B cell (primary cell): ENCODE results near the gene LMO1. TPM values are rescaled to one million over a fixed set of nuclear protein-coding genes. Genes with fewer than 3 reads are reported as not detected.

Experiments
- ATAC-seq: fragments of 200-7000 bp; cut with Tn5 transposase; one replicate; pipeline ENCODE4 v1.10.0; 2021; ENCODE audit warnings: low read depth, mild to moderate bottlenecking, moderate number of reproducible peaks, moderate library complexity
- CTCF ChIA-PET: fragments of 350-600 bp; sonication (Branson Sonifier 250); formaldehyde crosslinking; loops from one replicate; lab custom pipeline; 2021; ENCODE audit warnings: antibody characterized with exemption, inconsistent platforms; lab: Charles Lee
- POLR2A ChIA-PET: fragments of 350-600 bp; sonication (Branson Sonifier 250); formaldehyde crosslinking; loops from one replicate; lab custom pipeline; 2021; ENCODE audit warnings: antibody characterized with exemption; lab: Charles Lee
- DNase-seq: peaks from one replicate; pipeline ENCODE4 v3.0.0; 2013
- H2AFZ ChIP-seq: 2 replicates; pipeline ENCODE4 v1.6.1; 2012; ENCODE audit warnings: mild to moderate bottlenecking, low read depth, low read length; ENCODE audit not compliant: insufficient read depth, poor library complexity, severe bottlenecking
- H3K27ac ChIP-seq, 2 donors: 1 replicate in 1 of 2; 2 replicates in 1 of 2; pipeline ENCODE4 v1.5.1; 2012 to 2013; ENCODE audit warnings: low read length in 2 of 2, mild to moderate bottlenecking in 2 of 2, moderate library complexity in 1 of 2
- H3K27me3 ChIP-seq, 4 experiments: fragments of 200-600 bp in 1 of 4; sonication (generic) in 1 of 4; replicated peaks in 1 of 4; 1 replicate in 2 of 4; 2 replicates in 2 of 4; pipeline versions ENCODE4 v1.6.1 to v1.7.0; 2013 to 2016; ENCODE audit warnings: low read length in 3 of 4, mild to moderate bottlenecking in 2 of 4, mixed read lengths in 1 of 4, moderate library complexity in 1 of 4; ENCODE audit not compliant: insufficient read depth in 4 of 4, control insufficient read depth in 3 of 4; ENCODE audit errors: control extremely low read depth in 1 of 4
- H3K36me3 ChIP-seq, 2 experiments: replicated peaks in 1 of 2; 1 replicate in 1 of 2; 2 replicates in 1 of 2; pipeline versions ENCODE4 v1.6.1 to v1.7.1; 2013; ENCODE audit warnings: low read length in 1 of 2; ENCODE audit not compliant: insufficient read depth in 2 of 2, control insufficient read depth in 1 of 2; ENCODE audit errors: control extremely low read depth in 1 of 2, extremely low read depth in 1 of 2
- H3K4me1 ChIP-seq, 2 donors: fragments of 200-600 bp in 1 of 2; sonication (generic) in 1 of 2; 1 replicate in 1 of 2; 2 replicates in 1 of 2; pipeline versions ENCODE4 v1.5.1 to v1.6.1; 2013 to 2017; ENCODE audit warnings: low read length in 2 of 2; ENCODE audit not compliant: control insufficient read depth in 2 of 2, insufficient read depth in 2 of 2
- H3K4me2 ChIP-seq: replicated peaks from 2 replicates; pipeline ENCODE3; 2012; ENCODE audit warnings: mild to moderate bottlenecking, low read depth, low read length; ENCODE audit not compliant: poor library complexity, severe bottlenecking
- H3K4me3 ChIP-seq, 5 experiments: fragments of 200-600 bp in 1 of 5; sonication (generic) in 1 of 5; 1 replicate in 3 of 5; 2 replicates in 2 of 5; pipeline versions ENCODE4 v1.5.1 to v1.7.0; 2011 to 2016; ENCODE audit warnings: low read length in 4 of 5, mild to moderate bottlenecking in 4 of 5, low read depth in 2 of 5, control low read depth in 1 of 5, moderate library complexity in 1 of 5; ENCODE audit not compliant: insufficient read depth in 1 of 5; ENCODE audit errors: control extremely low read depth in 1 of 5, extremely low read depth in 1 of 5
- H3K79me2 ChIP-seq: fragments of 200-600 bp; sonication (generic); one replicate; pipeline ENCODE4 v1.6.0; 2016; ENCODE audit warnings: low read length; ENCODE audit not compliant: control insufficient read depth, insufficient read depth
- H3K9ac ChIP-seq: fragments of 200-600 bp; sonication (generic); 2 replicates; pipeline ENCODE4 v1.6.1; 2017; ENCODE audit warnings: mild to moderate bottlenecking, low read length, moderate library complexity
- H3K9me3 ChIP-seq, 3 donors: one replicate each; pipeline versions ENCODE4 v1.6.1 to v1.7.1; 2013; ENCODE audit warnings: low read length in 2 of 3; ENCODE audit not compliant: control insufficient read depth in 2 of 3, insufficient read depth in 1 of 3; ENCODE audit errors: control extremely low read depth in 1 of 3
- H4K20me1 ChIP-seq: 2 replicates; pipeline ENCODE4 v1.6.0; 2012; ENCODE audit warnings: mild to moderate bottlenecking, low read length; ENCODE audit not compliant: insufficient read depth, control insufficient read depth, poor library complexity, severe bottlenecking
- H3K27ac Mint-ChIP-seq: one replicate; pipeline ENCODE4 v1.8.0; 2021; ENCODE audit warnings: mixed read lengths
- H3K27me3 Mint-ChIP-seq: one replicate; pipeline ENCODE4 v1.8.0; 2021; ENCODE audit warnings: mixed read lengths
- H3K4me1 Mint-ChIP-seq: one replicate; pipeline ENCODE4 v1.8.0; 2021; ENCODE audit warnings: mixed read lengths
- H3K4me3 Mint-ChIP-seq: one replicate; pipeline ENCODE4 v1.8.0; 2021; ENCODE audit warnings: mixed read lengths
- H3K9me3 Mint-ChIP-seq: one replicate; pipeline ENCODE4 v1.8.0; 2022; ENCODE audit warnings: mixed read lengths; ENCODE audit not compliant: insufficient read depth
- EZH2 ChIP-seq: IDR thresholded peaks from 2 replicates; pipeline ENCODE4 v1.6.1; 2012; ENCODE audit warnings: borderline replicate concordance, low read depth, mild to moderate bottlenecking, moderate library complexity, low read length; ENCODE audit not compliant: insufficient read depth, poor library complexity, severe bottlenecking
- WGBS: methylation state at CpG from one replicate; pipeline ENCODE4 v1.1.5; 2013; ENCODE audit warnings: missing lambda C conversion rate; ENCODE audit not compliant: insufficient coverage; 5-methylcytosine and 5-hydroxymethylcytosine counted together
- intact Hi-C: fragments of 100-400 bp; cut with micrococcal nuclease; formaldehyde crosslinking; loops from one replicate; pipeline ENCODE4 v1.10.0; 2022
- polyA plus RNA-seq: library from polyadenylated mRNA; depleted of rRNA; stranded (reverse); fragments of >200 nt; gene quantifications from 2 replicates; pipeline ENCODE4 v1.2.3, GENCODE V29; 2012
- total RNA-seq, 2 donors: library from RNA; stranded (reverse); fragments of 120-200 nt in 1 of 2; gene quantifications; 1 replicate in 1 of 2; 2 replicates in 1 of 2; pipeline versions ENCODE4 v1.2.3 to v1.2.4, GENCODE V29; 2013 to 2022
- TF ChIP-seq, protein P1 (sequence below): fragments of 200-600 bp; IDR thresholded peaks from one replicate; pipeline ENCODE4 v1.8.0; 2022; ENCODE audit warnings: antibody characterized with exemption, mild to moderate bottlenecking

Gene LMO1
- total and polyA plus RNA-seq, 2 donors (not counting 1 experiment from before 2014, with no cell fraction given): 0.22 TPM; not detected in 1

DNA sequence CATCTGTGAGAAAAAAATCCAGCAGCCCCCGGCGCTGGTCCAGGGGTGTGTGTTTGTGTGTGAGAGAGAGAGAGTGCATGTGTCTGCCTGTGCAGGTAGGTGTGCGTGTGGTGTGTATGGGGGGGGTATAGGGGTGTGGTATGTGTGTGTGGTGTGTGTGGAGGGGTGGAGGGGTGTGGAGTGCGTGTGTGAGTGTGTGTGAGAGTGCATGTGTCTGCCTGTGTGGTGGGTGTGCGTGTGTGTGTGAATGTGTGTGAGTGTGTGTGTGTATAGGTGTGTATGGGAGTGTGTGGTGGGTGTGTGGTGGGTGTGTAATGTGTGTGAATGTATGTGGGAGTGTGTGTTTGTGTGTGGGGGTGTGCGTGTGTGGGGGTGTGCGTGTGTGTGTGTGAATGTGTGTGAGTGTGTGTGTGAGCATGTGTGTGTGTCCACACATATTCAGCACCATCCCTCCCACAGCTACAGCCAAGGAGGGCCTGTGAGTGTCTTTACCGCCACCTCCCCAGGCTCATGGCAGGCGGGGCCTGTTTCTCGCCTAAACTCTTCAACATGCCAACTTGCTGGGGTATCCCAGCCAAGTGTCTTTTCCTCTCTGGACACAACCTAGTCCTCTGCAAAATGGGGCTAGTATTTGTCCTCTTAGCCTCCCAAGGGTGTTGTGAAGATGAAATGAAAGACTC lies 11.9 kb downstream of the LMO1 start:
- Histone ChIP-seq H3K4me1 (no peaks in the 10 kb centered on the region), H3K36me3 (no peaks in the 10 kb centered on the region), H3K9ac (no peak overlapping the region), H3K27ac (no peak overlapping the region), H3K79me2 (no peaks in the 10 kb centered on the region), H3K4me2 (no peak overlapping the region), H2AFZ (no peak overlapping the region), H4K20me1 (no peaks in the 10 kb centered on the region), H3K9me3 (no peaks in the 10 kb centered on the region), H3K4me3 (no peak overlapping the region), H3K27me3 (peaks cover 0 to 3% (median 0%) of the 10 kb centered on the region in 4 experiments)
- intact Hi-C loops: no loop called here
- WGBS: 89% methylated on average over 8 of the region's 10 CpGs
- Mint-ChIP-seq H3K27me3 (peaks cover 15% of the 10 kb centered on the region), H3K4me3 (no peak overlapping the region), H3K4me1 (no peaks in the 10 kb centered on the region), H3K27ac (no peak overlapping the region), H3K9me3 (no peaks in the 10 kb centered on the region)
- CTCF ChIA-PET: interaction anchor here (4.3 kb wide), 1 partner anchor 12 kb away, joined by 23 read pairs; the partner anchor contains the start of gene LMO1
- DNase-seq: no peak
- POLR2A ChIA-PET: no interaction called here
- no peak for ATAC-seq
- no peak for TF ChIP-seq EZH2
- TF ChIP-seq, protein P1, sequence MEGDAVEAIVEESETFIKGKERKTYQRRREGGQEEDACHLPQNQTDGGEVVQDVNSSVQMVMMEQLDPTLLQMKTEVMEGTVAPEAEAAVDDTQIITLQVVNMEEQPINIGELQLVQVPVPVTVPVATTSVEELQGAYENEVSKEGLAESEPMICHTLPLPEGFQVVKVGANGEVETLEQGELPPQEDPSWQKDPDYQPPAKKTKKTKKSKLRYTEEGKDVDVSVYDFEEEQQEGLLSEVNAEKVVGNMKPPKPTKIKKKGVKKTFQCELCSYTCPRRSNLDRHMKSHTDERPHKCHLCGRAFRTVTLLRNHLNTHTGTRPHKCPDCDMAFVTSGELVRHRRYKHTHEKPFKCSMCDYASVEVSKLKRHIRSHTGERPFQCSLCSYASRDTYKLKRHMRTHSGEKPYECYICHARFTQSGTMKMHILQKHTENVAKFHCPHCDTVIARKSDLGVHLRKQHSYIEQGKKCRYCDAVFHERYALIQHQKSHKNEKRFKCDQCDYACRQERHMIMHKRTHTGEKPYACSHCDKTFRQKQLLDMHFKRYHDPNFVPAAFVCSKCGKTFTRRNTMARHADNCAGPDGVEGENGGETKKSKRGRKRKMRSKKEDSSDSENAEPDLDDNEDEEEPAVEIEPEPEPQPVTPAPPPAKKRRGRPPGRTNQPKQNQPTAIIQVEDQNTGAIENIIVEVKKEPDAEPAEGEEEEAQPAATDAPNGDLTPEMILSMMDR: no peak

DNA sequence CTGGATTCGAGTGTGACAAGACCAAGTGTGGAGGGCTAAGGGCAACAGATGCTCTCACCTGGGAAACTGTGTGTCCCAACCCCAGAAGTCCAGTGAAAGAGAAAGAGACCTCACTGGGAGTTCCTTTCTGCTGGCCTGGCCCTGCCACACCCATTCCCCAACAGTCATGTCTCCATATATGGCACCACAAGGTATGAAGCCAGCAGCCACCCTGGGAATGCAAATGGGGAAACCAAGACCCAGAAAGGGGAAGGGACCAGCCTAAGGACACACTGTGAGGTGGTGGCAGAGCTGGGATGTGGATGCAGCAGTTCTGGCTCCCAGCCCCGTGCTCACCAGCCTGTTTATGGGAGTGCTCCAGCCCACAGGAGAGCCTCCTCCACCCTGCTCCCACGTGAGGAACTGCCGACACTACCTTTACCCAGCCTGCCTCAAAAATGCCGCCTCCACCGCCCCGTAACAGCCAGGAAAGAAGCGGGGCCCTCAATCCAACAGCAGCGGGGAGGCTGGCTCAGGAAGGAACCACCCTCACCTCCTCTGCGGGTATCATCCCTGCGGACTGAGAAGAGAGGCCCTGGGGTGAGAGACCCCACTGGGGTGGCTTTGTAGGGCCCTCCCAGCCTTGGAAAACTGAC lies 12.6 kb downstream of the LMO1 start:
- Histone ChIP-seq H3K79me2 (no peaks in the 10 kb centered on the region), H4K20me1 (no peaks in the 10 kb centered on the region), H3K4me1 (no peaks in the 10 kb centered on the region), H3K27me3 (peaks cover 0 to 4% (median 0%) of the 10 kb centered on the region in 4 experiments), H2AFZ (no peak overlapping the region), H3K4me2 (no peak overlapping the region), H3K36me3 (no peaks in the 10 kb centered on the region), H3K27ac (no peak overlapping the region), H3K4me3 (no peak overlapping the region), H3K9me3 (no peaks in the 10 kb centered on the region), H3K9ac (no peak overlapping the region)
- no peak for DNase-seq
- 91% methylated on average over 11 of the region's 11 CpGs for WGBS
- ChIA-PET POLR2A (no interaction called here), CTCF (interaction anchor here (4.3 to 6.7 kb wide), 2 partner anchors 12 to 13 kb away, joined by 23 to 36 read pairs; partner anchors contain the start of gene LMO1)
- no peak for ATAC-seq
- Mint-ChIP-seq H3K27ac (no peak overlapping the region), H3K4me3 (no peak overlapping the region), H3K4me1 (no peaks in the 10 kb centered on the region), H3K9me3 (no peaks in the 10 kb centered on the region), H3K27me3 (peaks cover 15% of the 10 kb centered on the region)
- intact Hi-C loops: no loop called here
- TF ChIP-seq, protein P1: no peak
- no peak for TF ChIP-seq EZH2
